GM12878 (cell line): ENCODE measurements around the gene NKAIN2. TPM values are rescaled to one million over a fixed set of nuclear protein-coding genes. Genes with fewer than 3 reads are reported as not detected.

ENCODE experiments used
- ATAC-seq: fragments of 200-7000 bp; cut with Tn5 transposase; 3 replicates; pipeline ENCODE4 v1.9.1; 2020; ENCODE audit warnings: mild to moderate bottlenecking, moderate library complexity
- BruUV-seq: library from RNA; stranded (reverse); fragments of 400-500 nt; replicated peaks from 2 replicates; lab custom pipeline; 2021; lab: Mats Ljungman, UMichigan
- CTCF ChIA-PET: fragments of 300-600 bp; sonication (Branson Sonifier 250); formaldehyde crosslinking; extraction: SDS; loops from one replicate; lab custom pipeline; 2021; ENCODE audit warnings: inconsistent platforms; lab: Yijun Ruan, JAX
- POLR2A ChIA-PET: fragments of 350-600 bp; formaldehyde crosslinking; extraction: SDS; loops from one replicate; lab custom pipeline; 2021; ENCODE audit warnings: inconsistent platforms; lab: Charles Lee
- RAD21 ChIA-PET: fragments of 300-600 bp; sonication (Branson Sonifier 250); formaldehyde crosslinking; loops from one replicate; lab custom pipeline; 2023; ENCODE audit warnings: antibody characterized with exemption; ENCODE audit not compliant: unreplicated experiment; lab: Charles Lee
- SMC1A ChIA-PET: fragments of 300-600 bp; sonication (Branson Sonifier 250); formaldehyde crosslinking; loops from one replicate; lab custom pipeline; 2023; ENCODE audit not compliant: unreplicated experiment, uncharacterized antibody; lab: Charles Lee
- DNase-seq: peaks from one replicate; pipeline ENCODE4 v3.0.0-alpha.2; 2011; ENCODE audit warnings: low read depth, low spot score
- FAIRE-seq: peaks from 3 replicates; lab custom pipeline; 2011; peaks lifted over from hg19 to GRCh38; lab: Jason Lieb, UNC
- H2AFZ ChIP-seq: 2 replicates; pipeline ENCODE4 v1.6.0; 2011; ENCODE audit warnings: low read depth, low read length, control low read depth; ENCODE audit not compliant: control insufficient read depth
- H3K27ac ChIP-seq: 2 replicates; pipeline ENCODE4 v1.5.1; 2011; ENCODE audit warnings: control low read depth; ENCODE audit not compliant: control insufficient read depth, insufficient read depth
- H3K27me3 ChIP-seq, 2 experiments: replicated peaks in 1 of 2; 2 replicates each; pipeline versions ENCODE4 v1.6.0 to v1.6.1; 2011; ENCODE audit warnings: low read length in 1 of 2; ENCODE audit not compliant: control insufficient read depth in 2 of 2, insufficient read depth in 2 of 2
- H3K36me3 ChIP-seq, 2 experiments: 2 replicates each; pipeline ENCODE4 v1.5.1; 2011; ENCODE audit warnings: low read length in 1 of 2; ENCODE audit not compliant: control insufficient read depth in 2 of 2, insufficient read depth in 2 of 2
- H3K4me1 ChIP-seq: 2 replicates; pipeline ENCODE4 v1.6.1; 2011; ENCODE audit warnings: mild to moderate bottlenecking, low read length, moderate library complexity, mixed read lengths; ENCODE audit not compliant: control insufficient read depth, insufficient read depth
- H3K4me2 ChIP-seq: 2 replicates; pipeline ENCODE4 v1.6.0; 2011; ENCODE audit warnings: control low read depth; ENCODE audit not compliant: control insufficient read depth, insufficient read depth
- H3K4me3 ChIP-seq: fragments of 200-600 bp; sonication (generic); 2 replicates; pipeline ENCODE4 v1.5.1; 2016
- H3K79me2 ChIP-seq: 2 replicates; pipeline ENCODE4 v1.6.0; 2011; ENCODE audit warnings: low read length; ENCODE audit not compliant: control insufficient read depth, insufficient read depth
- H3K9ac ChIP-seq: 2 replicates; pipeline ENCODE4 v1.8.0; 2011; ENCODE audit warnings: low read length, control low read depth, mixed read lengths; ENCODE audit not compliant: control insufficient read depth, insufficient read depth
- H3K9me3 ChIP-seq: replicated peaks from 3 replicates; pipeline ENCODE4 v1.5.1; 2011; ENCODE audit warnings: mild to moderate bottlenecking, low read length; ENCODE audit not compliant: control insufficient read depth, insufficient read depth
- H4K20me1 ChIP-seq: 2 replicates; pipeline ENCODE4 v1.6.0; 2011; ENCODE audit not compliant: control insufficient read depth, insufficient read depth
- CBX3 ChIP-seq: fragments of 200-600 bp; sonication (generic); IDR thresholded peaks from 2 replicates; pipeline ENCODE4 v1.6.1; 2016; ENCODE audit warnings: low read depth, borderline replicate concordance
- SREBF1 ChIP-seq: IDR thresholded peaks from 2 replicates; pipeline ENCODE4 v1.6.1; 2012; ENCODE audit warnings: mild to moderate bottlenecking, low read length
- WGBS: methylation state at CpG from one replicate; pipeline ENCODE4 v1.1.6; 2016; ENCODE audit warnings: low lambda C conversion rate; ENCODE audit not compliant: insufficient replicate concordance, insufficient coverage; ENCODE audit errors: missing lambda C conversion rate; 5-methylcytosine and 5-hydroxymethylcytosine counted together
- in situ Hi-C: fragments of 300-500 bp; cut with MboI; formaldehyde crosslinking; loops from 9 replicates; pipeline ENCODE4 v1.14.3; 2018; ENCODE audit warnings: mixed read lengths
- intact Hi-C: fragments of 100-400 bp; cut with micrococcal nuclease; formaldehyde crosslinking; loops from one replicate; pipeline ENCODE4 v1.14.2; 2022; ENCODE audit not compliant: unreplicated experiment
- polyA plus RNA-seq, 11 experiments: library from polyadenylated mRNA; depleted of rRNA in 4 of 11; unstranded in 6 of 11; stranded (reverse) in 5 of 11; fragments of >200 nt; fragmentation: Nextera tagmentation in 4 of 11; fragmentation: Illumina TruSeq in 1 of 11; extraction: Ambion mirVana in 4 of 11; extraction: Trizol in 1 of 11; gene quantifications; 1 replicate in 1 of 11; 2 replicates in 10 of 11; pipeline versions ENCODE4 v1.2.1 to v1.2.3, GENCODE V29; 2011 to 2016; ENCODE audit warnings: inconsistent platforms in 2 of 11, missing spikeins in 2 of 11, low read depth in 1 of 11
- total RNA-seq, 4 experiments: library from RNA; depleted of rRNA in 3 of 4; stranded (reverse); fragments of >200 nt in 3 of 4; fragmentation: Illumina TruSeq in 1 of 4; extraction: Trizol in 1 of 4; gene quantifications; 2 replicates each; pipeline versions ENCODE4 v1.2.1 to v1.2.3, GENCODE V29; 2013 to 2021
- TF ChIP-seq, protein P1 (sequence below): fragments of 450-650 bp; formaldehyde crosslinking; IDR thresholded peaks from 2 replicates; pipeline ENCODE4 v1.4.0; 2020; ENCODE audit warnings: mild to moderate bottlenecking, moderate library complexity
- TF ChIP-seq, protein P2 (sequence below): IDR thresholded peaks from 2 replicates; pipeline ENCODE4 v1.6.1; 2011; ENCODE audit warnings: low read depth, low read length, improper control_type of control experiment, borderline replicate concordance

Gene NKAIN2
- total and polyA plus RNA-seq, 10 of the 15 experiments (the other 5 are each of a cell fraction or from before 2014, with no cell fraction given) = not detected

GRCh38 chr6:124741341-124741740 is 937.7 kb downstream of the NKAIN2 start (continued):
- TF ChIP-seq, protein P1, sequence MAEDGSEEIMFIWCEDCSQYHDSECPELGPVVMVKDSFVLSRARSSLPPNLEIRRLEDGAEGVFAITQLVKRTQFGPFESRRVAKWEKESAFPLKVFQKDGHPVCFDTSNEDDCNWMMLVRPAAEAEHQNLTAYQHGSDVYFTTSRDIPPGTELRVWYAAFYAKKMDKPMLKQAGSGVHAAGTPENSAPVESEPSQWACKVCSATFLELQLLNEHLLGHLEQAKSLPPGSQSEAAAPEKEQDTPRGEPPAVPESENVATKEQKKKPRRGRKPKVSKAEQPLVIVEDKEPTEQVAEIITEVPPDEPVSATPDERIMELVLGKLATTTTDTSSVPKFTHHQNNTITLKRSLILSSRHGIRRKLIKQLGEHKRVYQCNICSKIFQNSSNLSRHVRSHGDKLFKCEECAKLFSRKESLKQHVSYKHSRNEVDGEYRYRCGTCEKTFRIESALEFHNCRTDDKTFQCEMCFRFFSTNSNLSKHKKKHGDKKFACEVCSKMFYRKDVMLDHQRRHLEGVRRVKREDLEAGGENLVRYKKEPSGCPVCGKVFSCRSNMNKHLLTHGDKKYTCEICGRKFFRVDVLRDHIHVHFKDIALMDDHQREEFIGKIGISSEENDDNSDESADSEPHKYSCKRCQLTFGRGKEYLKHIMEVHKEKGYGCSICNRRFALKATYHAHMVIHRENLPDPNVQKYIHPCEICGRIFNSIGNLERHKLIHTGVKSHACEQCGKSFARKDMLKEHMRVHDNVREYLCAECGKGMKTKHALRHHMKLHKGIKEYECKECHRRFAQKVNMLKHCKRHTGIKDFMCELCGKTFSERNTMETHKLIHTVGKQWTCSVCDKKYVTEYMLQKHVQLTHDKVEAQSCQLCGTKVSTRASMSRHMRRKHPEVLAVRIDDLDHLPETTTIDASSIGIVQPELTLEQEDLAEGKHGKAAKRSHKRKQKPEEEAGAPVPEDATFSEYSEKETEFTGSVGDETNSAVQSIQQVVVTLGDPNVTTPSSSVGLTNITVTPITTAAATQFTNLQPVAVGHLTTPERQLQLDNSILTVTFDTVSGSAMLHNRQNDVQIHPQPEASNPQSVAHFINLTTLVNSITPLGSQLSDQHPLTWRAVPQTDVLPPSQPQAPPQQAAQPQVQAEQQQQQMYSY (CRISPR knock-in tag) = no peak
- TF ChIP-seq CBX3 = no peak
- TF ChIP-seq, all 136 proteins: peak for 0

GRCh38 chr6:124742971-124743370 is 939.3 kb downstream of the NKAIN2 start:
- intact Hi-C loops = no loop called here
- Histone ChIP-seq H4K20me1 (no peaks in the 10 kb centered on the region), H3K79me2 (no peaks in the 10 kb centered on the region), H3K36me3 (no peaks in the 10 kb centered on the region), H3K9ac (no peak overlapping the region), H3K4me1 (no peaks in the 10 kb centered on the region), H3K27ac (no peak overlapping the region), H3K4me2 (no peak overlapping the region), H3K9me3 (no peaks in the 10 kb centered on the region), H3K4me3 (no peak overlapping the region), H2AFZ (no peak overlapping the region), H3K27me3 (no peaks in the 10 kb centered on the region)
- no peak for DNase-seq
- ChIA-PET POLR2A (no interaction called here), SMC1A (no interaction called here), CTCF (no interaction called here), RAD21 (no interaction called here)
- in situ Hi-C loops = no loop called here
- 18% methylated on average over 2 of the region's 2 CpGs for WGBS
- ATAC-seq = no peak
- TF ChIP-seq SREBF1 = no peak
- TF ChIP-seq, protein P2, sequence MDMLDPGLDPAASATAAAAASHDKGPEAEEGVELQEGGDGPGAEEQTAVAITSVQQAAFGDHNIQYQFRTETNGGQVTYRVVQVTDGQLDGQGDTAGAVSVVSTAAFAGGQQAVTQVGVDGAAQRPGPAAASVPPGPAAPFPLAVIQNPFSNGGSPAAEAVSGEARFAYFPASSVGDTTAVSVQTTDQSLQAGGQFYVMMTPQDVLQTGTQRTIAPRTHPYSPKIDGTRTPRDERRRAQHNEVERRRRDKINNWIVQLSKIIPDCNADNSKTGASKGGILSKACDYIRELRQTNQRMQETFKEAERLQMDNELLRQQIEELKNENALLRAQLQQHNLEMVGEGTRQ = no peak
- FAIRE-seq = no peak
- BruUV-seq = no TSS peak
